ENCODE results near the gene DIP2A. TPM values are rescaled to one million over a fixed set of nuclear protein-coding genes. Genes with fewer than 3 reads are reported as not detected.

Gene DIP2A
- total and polyA plus RNA-seq, 2 experiments from 2014 or later, result 18.5 to 36.3 TPM

GRCh38 chr21:46435786-46436227 lies 22.9 kb upstream of the DIP2A start:
- Histone ChIP-seq H3K9me2 (ENCODE audit: insufficient read depth) (no peaks in the 10 kb centered on the region), H3K4me2 (no peak overlapping the region), H3K36me3 (ENCODE audit: insufficient read depth) (peaks cover 3% of the 10 kb centered on the region; the same call in 1 of the 2 replicates), H3K27me3 (ENCODE audit: insufficient read depth) (no peaks in the 10 kb centered on the region), H2AFZ (no peak overlapping the region), H3K27ac (ENCODE audit: low read depth) (no peak overlapping the region), H3K4me3 (no peak overlapping the region), H3K4me1 (ENCODE audit: insufficient read depth) (no peaks in the 10 kb centered on the region), H4K20me1 (replicated peaks; ENCODE audit: insufficient read depth) (no peaks in the 10 kb centered on the region; the same call in 1 of the 2 replicates), H3K79me2 (replicated peaks; ENCODE audit: insufficient read depth) (no peaks in the 10 kb centered on the region; the same call in 1 of the 2 replicates), H3F3A (replicated peaks; ENCODE audit: low read depth) (0 out of 2 replicates have a peak, but pooled peaks cover 6% of the 10 kb centered on the region)
- no peak overlapping the region for H3K4me3 Mint-ChIP-seq
- H3K27ac Mint-ChIP-seq, result no peak overlapping the region
- H3K27me3 Mint-ChIP-seq (ENCODE audit: insufficient read depth, low read depth, poor library complexity), result peaks cover 12% of the 10 kb centered on the region
- no peaks in the 10 kb centered on the region for H3K4me1 Mint-ChIP-seq
- ATAC-seq (peak; percentile 69), DNase-seq (ENCODE audit: low spot score) (peak; percentile 52)
- no peaks in the 10 kb centered on the region; the same call in 2 of the 3 replicates for H3K9me3 Mint-ChIP-seq
- peaks cover 70% of the 10 kb centered on the region for H3K36me3 Mint-ChIP-seq (ENCODE audit: low read depth)
- TF ChIP-seq STAT1 (IDR thresholded peaks at IDR 0.05; ENCODE audit: unreplicated experiment), result no peak
- peak; percentile 15 to 60; a peak in 2 of 4 replicates for TF ChIP-seq CTCF (conservative IDR thresholded peaks at IDR 0.05; ENCODE audit: low read depth in 2 of 2)
- no peak for TF ChIP-seq EZH2phosphoT487 (IDR thresholded peaks at IDR 0.05; ENCODE audit: unreplicated experiment)

GRCh38 chr21:46436621-46437020 lies 22.1 kb upstream of the DIP2A start:
- Histone ChIP-seq H3K36me3 (ENCODE audit: insufficient read depth) (peaks cover 3% of the 10 kb centered on the region; the same call in 1 of the 2 replicates), H3K4me3 (no peak overlapping the region), H4K20me1 (replicated peaks; ENCODE audit: insufficient read depth) (no peaks in the 10 kb centered on the region; the same call in 1 of the 2 replicates), H3K27ac (ENCODE audit: low read depth) (no peak overlapping the region), H3K27me3 (ENCODE audit: insufficient read depth) (no peaks in the 10 kb centered on the region), H3K79me2 (replicated peaks; ENCODE audit: insufficient read depth) (no peaks in the 10 kb centered on the region; the same call in 1 of the 2 replicates), H3K4me1 (ENCODE audit: insufficient read depth) (no peaks in the 10 kb centered on the region), H3K9me2 (ENCODE audit: insufficient read depth) (no peaks in the 10 kb centered on the region), H3K4me2 (no peak overlapping the region), H2AFZ (no peak overlapping the region), H3F3A (replicated peaks; ENCODE audit: low read depth) (0 out of 2 replicates have a peak, but pooled peaks cover 6% of the 10 kb centered on the region)
- Mint-ChIP-seq H3K27me3 (ENCODE audit: insufficient read depth, low read depth, poor library complexity) (peaks cover 12% of the 10 kb centered on the region), H3K4me3 (no peak overlapping the region), H3K27ac (0 out of 2 replicates have a peak overlapping the region, but pooled peaks have one; percentile 27), H3K9me3 (no peaks in the 10 kb centered on the region; the same call in 2 of the 3 replicates), H3K4me1 (no peaks in the 10 kb centered on the region), H3K36me3 (ENCODE audit: low read depth) (peaks cover 70% of the 10 kb centered on the region)
- no peak for TF ChIP-seq JUNB (IDR thresholded peaks at IDR 0.05; ENCODE audit: unreplicated experiment)
- TF ChIP-seq ZNF462 (CRISPR knock-in tag; IDR thresholded peaks at IDR 0.05), result no peak
- TF ChIP-seq NANOG (IDR thresholded peaks at IDR 0.05; ENCODE audit: borderline replicate concordance), result no peak
- no peak for TF ChIP-seq ZNF331 (CRISPR knock-in tag; IDR thresholded peaks at IDR 0.05; ENCODE audit: low read depth)
- no peak for TF ChIP-seq CTCF (conservative IDR thresholded peaks at IDR 0.05; ENCODE audit: low read depth in 2 of 2)
- TF ChIP-seq ETS1 (IDR thresholded peaks at IDR 0.05), result no peak
- DNase-seq (ENCODE audit: low spot score) (no peak), ATAC-seq (no peak)

Measured in GM23338 (cell line).